Muscle of back (tissue), 13 donors: ENCODE data around the gene ODF2. TPM values are rescaled to one million over a fixed set of nuclear protein-coding genes. Genes with fewer than 3 reads are reported as not detected.
"Not testable (repeated sequence)": the region's sequence is repeated elsewhere in the genome, so short reads cannot be mapped to it uniquely, and the experiment has no call there.

Source experiments
- DNase-seq, 3 donors: peaks; one replicate each; pipeline versions ENCODE4 v3.0.0 to v3.0.0-alpha.2; 2013
- long read RNA-seq, 9 donors: transcript quantifications; one replicate each; lab custom pipeline, GENCODE V29; 2026
- polyA plus RNA-seq, 10 donors: library from polyadenylated mRNA; unstranded; fragments of 120-200 nt; gene quantifications; one replicate each; pipeline ENCODE4 v1.2.1, GENCODE V29; 2013; ENCODE audit not compliant: insufficient read length in 10 of 10

The ODF2 gene
- 10 to 100 TPM; 22.1 to 35.1 (median 27.6) TPM for polyA plus RNA-seq
- long read RNA-seq, donor 1 = 0 reads
- long read RNA-seq, donor 2, partial matches to known transcripts = 0 of 1 reads
- long read RNA-seq, donor 2, other reads (novel, unspliced or antisense) = 0 of 1 reads
- long read RNA-seq, donor 3 = 0 reads
- long read RNA-seq, donor 4 = 0 reads
- long read RNA-seq, donor 5, partial matches to known transcripts = 0 of 1 reads
- long read RNA-seq, donor 5, other reads (novel, unspliced or antisense) = 0 of 1 reads
- long read RNA-seq, donor 6, partial matches to known transcripts = 7 of 8 reads
- long read RNA-seq, donor 6, other reads (novel, unspliced or antisense) = 0 of 8 reads
- long read RNA-seq, donor 7, partial matches to known transcripts = 0 of 2 reads
- long read RNA-seq, donor 7, other reads (novel, unspliced or antisense) = 0 of 2 reads
- long read RNA-seq, donor 8 = 0 reads
- long read RNA-seq, donor 9 = 0 reads

GRCh38 chr9:128455849-128456612, at the start of gene ODF2:
TSS of gene ODF2 (plus strand) at chr9:128456006. CDS start at chr9:128456092, 86 bp downstream.
- peak; percentile 96 to 99 (median 98) for DNase-seq

GRCh38 chr9:128406848-128407391, 48.9 kb upstream of the ODF2 start:
- DNase-seq = no peak

- no peak for DNase-seq
These were observed 46.8 kb upstream of the ODF2 start for GRCh38 chr9:128408963-128409431.

GRCh38 chr9:128409450-128409849, 46.4 kb upstream of the ODF2 start:
- no peak for DNase-seq

GRCh38 chr9:128409978-128410377, 45.8 kb upstream of the ODF2 start:
- DNase-seq = peak in 2 of 3 donors; percentile 43 to 59

GRCh38 chr9:128411364-128412119, 44.3 kb upstream of the ODF2 start:
- peak; percentile 32 to 77 (median 56) for DNase-seq

GRCh38 chr9:128412120-128412790, 43.6 kb upstream of the ODF2 start:
- DNase-seq = peak; percentile 36 to 80 (median 61)

- DNase-seq = not testable (repeated sequence)
These were observed 42.1 kb upstream of the ODF2 start for GRCh38 chr9:128413728-128414127.

GRCh38 chr9:128414461-128414860, 41.3 kb upstream of the ODF2 start:
- no peak for DNase-seq

- no peak for DNase-seq
These were observed 40.5 kb upstream of the ODF2 start for GRCh38 chr9:128415281-128415680.

- DNase-seq = no peak
These were observed 39.8 kb upstream of the ODF2 start for GRCh38 chr9:128416014-128416413.

- DNase-seq = no peak
These were observed 39.3 kb upstream of the ODF2 start for GRCh38 chr9:128416432-128417019.

GRCh38 chr9:128419061-128419925, 36.5 kb upstream of the ODF2 start:
- DNase-seq = peak in 2 of 3 donors; percentile 34 to 61

GRCh38 chr9:128420060-128420650, 35.7 kb upstream of the ODF2 start:
- DNase-seq = peak; percentile 67 to 94 (median 85)

GRCh38 chr9:128420651-128421481, 34.9 kb upstream of the ODF2 start, which contains the start of gene CERCAM:
TSS of gene CERCAM (plus strand) at chr9:128420857. CDS start at chr9:128420878, 21 bp downstream.
- DNase-seq = peak; percentile 58 to 75 (median 73)

- peak in 1 of 3 donors; percentile 44 for DNase-seq
These were observed 34.3 kb upstream of the ODF2 start for GRCh38 chr9:128421482-128421996.

GRCh38 chr9:128422022-128422782, 33.6 kb upstream of the ODF2 start:
- DNase-seq = not testable (repeated sequence)
